HG02884 (cell line): ENCODE results near the gene HILPDA.
"Not testable (repeated sequence)": the region's sequence is repeated elsewhere in the genome, so short reads cannot be mapped to it uniquely, and the experiment has no call there.

Experiments used
- ATAC-seq: cut with Tn5 transposase; IDR thresholded peaks from one replicate; pipeline ENCODE4 v1.9.1; 2021; ENCODE audit warnings: mild to moderate bottlenecking, moderate library complexity; ENCODE audit not compliant: unreplicated experiment

Gene HILPDA

GRCh38 chr7:128431221-128431620 lies 24.5 kb upstream of the HILPDA start:
- ATAC-seq = no peak

- no peak for ATAC-seq
These were observed 23.9 kb upstream of the HILPDA start for GRCh38 chr7:128431754-128432153.

GRCh38 chr7:128434413-128435326 lies 21.0 kb upstream of the HILPDA start:
- no peak for ATAC-seq

GRCh38 chr7:128435327-128435686 lies 20.4 kb upstream of the HILPDA start:
- ATAC-seq = no peak

- peak; percentile 54 for ATAC-seq
These were observed 18.0 kb upstream of the HILPDA start for GRCh38 chr7:128437426-128438332.

- no peak for ATAC-seq
These were observed 13.3 kb upstream of the HILPDA start for GRCh38 chr7:128442356-128442755.

GRCh38 chr7:128443831-128444600 lies 11.7 kb upstream of the HILPDA start:
- ATAC-seq = no peak

- no peak for ATAC-seq
These were observed 9.4 kb upstream of the HILPDA start for GRCh38 chr7:128446306-128446705.

GRCh38 chr7:128447941-128448564 lies 7.6 kb upstream of the HILPDA start:
- no peak for ATAC-seq

- no peak for ATAC-seq
These were observed 6.9 kb upstream of the HILPDA start for GRCh38 chr7:128448751-128449302.

- no peak for ATAC-seq
These were observed 5.3 kb upstream of the HILPDA start for GRCh38 chr7:128450409-128450808.

GRCh38 chr7:128450913-128451312 lies 4.8 kb upstream of the HILPDA start:
- no peak for ATAC-seq

- no peak for ATAC-seq
These were observed 3.1 kb upstream of the HILPDA start for GRCh38 chr7:128452552-128452951.

GRCh38 chr7:128453836-128454804 lies 1.6 kb upstream of the HILPDA start:
- no peak for ATAC-seq

GRCh38 chr7:128454808-128455542 lies 703 bp upstream of the HILPDA start:
- ATAC-seq = no peak

- peak; percentile 17 for ATAC-seq
These were observed 612 bp downstream of the HILPDA start for GRCh38 chr7:128456255-128456725.

GRCh38 chr7:128457385-128457784 lies 1.7 kb downstream of the HILPDA start:
- ATAC-seq = not testable (repeated sequence)

- peak; percentile 31 for ATAC-seq
These were observed 3.3 kb downstream of the HILPDA start for GRCh38 chr7:128458956-128459355.
